GM12878 (cell line): ENCODE measurements around the gene ZNF669.

Experiments
- CHD1 ChIP-seq: IDR thresholded peaks from 2 replicates; pipeline ENCODE4 v1.6.1; 2012; ENCODE audit warnings: low read depth, low read length, improper control_type of control experiment
- CTCF ChIP-seq, 3 experiments: IDR thresholded peaks in 2 of 3; conservative IDR thresholded peaks in 1 of 3; 2 replicates each; pipeline ENCODE4 v1.5.1; 2011; ENCODE audit warnings: low read depth in 3 of 3, low read length in 3 of 3, mild to moderate bottlenecking in 3 of 3, control low read depth in 2 of 3, moderate library complexity in 2 of 3, inconsistent platforms in 1 of 3, mixed read lengths in 1 of 3; ENCODE audit not compliant: control insufficient read depth in 2 of 3, insufficient read depth in 1 of 3; ENCODE audit errors: extremely low read depth in 1 of 3
- POLR2A ChIP-seq: IDR thresholded peaks from 2 replicates; pipeline ENCODE4 v1.6.1; 2011; ENCODE audit warnings: low read depth, mild to moderate bottlenecking, low read length
- RBBP5 ChIP-seq: fragments of 200-600 bp; sonication (generic); conservative IDR thresholded peaks from 2 replicates; pipeline ENCODE4 v1.6.1; 2016

- TF ChIP-seq CTCF (IDR thresholded peaks at IDR 0.05 in 2 of 3, conservative IDR thresholded peaks at IDR 0.05 in 1 of 3; ENCODE audit: control insufficient read depth in 2 of 3, extremely low read depth in 1 of 3, insufficient read depth in 1 of 3, low read depth in 3 of 3, low read length in 3 of 3) = no peak
- TF ChIP-seq CHD1 = no peak
- no peak for TF ChIP-seq RBBP5
- no peak for TF ChIP-seq POLR2A
Measured at GRCh38 chr1:247079141-247079874, 24.8 kb downstream of the ZNF669 start.
